Measurements from ENCODE around the gene EME2.

GRCh38 chr16:1766701-1767100 is 5.9 kb upstream of the EME2 start:
- no peak for TF ChIP-seq CTCF (IDR thresholded peaks at IDR 0.05)
- TF ChIP-seq POLR2A (IDR thresholded peaks at IDR 0.05) = no peak

All from upper lobe of left lung (tissue), 4 donors.